Cerebellar cortex (tissue), 1 donor: ENCODE results near the gene ZNF778.

Experiments
- DNase-seq: peaks from one replicate; pipeline ENCODE4 v3.0.0-alpha.2; 2015; ENCODE audit warnings: low spot score

ZNF778 gene

GRCh38 chr16:89217388-89218191 lies at the start of gene ZNF778:
Gene ZNF778, plus strand, starts transcription at chr16:89217703. Its CDS starts 3,425 bp downstream, at chr16:89221128.
- DNase-seq = peak; percentile 84

GRCh38 chr16:89168381-89169189 lies 48.9 kb upstream of the ZNF778 start:
- DNase-seq = no peak

- DNase-seq = no peak
These were observed 47.7 kb upstream of the ZNF778 start for GRCh38 chr16:89169778-89170177.

GRCh38 chr16:89170346-89171215 lies 46.9 kb upstream of the ZNF778 start:
- DNase-seq = peak; percentile 48

- peak; percentile 99 for DNase-seq
These were observed 46.0 kb upstream of the ZNF778 start, which contains the start of gene CDH15 for GRCh38 chr16:89171216-89172170. Gene CDH15, plus strand, starts transcription at chr16:89171748. Its CDS starts 84 bp downstream, at chr16:89171832.

GRCh38 chr16:89172171-89172527 lies 45.4 kb upstream of the ZNF778 start:
- no peak for DNase-seq

- DNase-seq = no peak
These were observed 44.9 kb upstream of the ZNF778 start for GRCh38 chr16:89172528-89173173.

GRCh38 chr16:89173174-89173921 lies 44.2 kb upstream of the ZNF778 start:
- DNase-seq = no peak

GRCh38 chr16:89174055-89174827 lies 43.3 kb upstream of the ZNF778 start:
- no peak for DNase-seq

GRCh38 chr16:89174877-89175276 lies 42.6 kb upstream of the ZNF778 start:
- no peak for DNase-seq

- DNase-seq = peak; percentile 92
These were observed 42.0 kb upstream of the ZNF778 start for GRCh38 chr16:89175280-89176146.

GRCh38 chr16:89176147-89176690 lies 41.3 kb upstream of the ZNF778 start:
- DNase-seq = no peak

GRCh38 chr16:89176717-89177116 lies 40.8 kb upstream of the ZNF778 start:
- DNase-seq = no peak

GRCh38 chr16:89177501-89177900 lies 40.0 kb upstream of the ZNF778 start:
- DNase-seq = no peak

GRCh38 chr16:89178453-89179147 lies 38.9 kb upstream of the ZNF778 start:
- DNase-seq = peak; percentile 5

- DNase-seq = peak; percentile 0
These were observed 38.4 kb upstream of the ZNF778 start for GRCh38 chr16:89179148-89179484.
